Endodermal cell (in vitro differentiated cells): ENCODE results near the gene DVL2. TPM values are rescaled to one million over a fixed set of nuclear protein-coding genes. Genes with fewer than 3 reads are reported as not detected.

ENCODE experiments used
- DNase-seq: peaks from one replicate; pipeline ENCODE4 v3.0.0-alpha.2; 2017
- H3K27ac ChIP-seq: 2 replicates; pipeline ENCODE4 v1.5.1; 2013; ENCODE audit warnings: mild to moderate bottlenecking, low read depth, low read length, moderate library complexity
- H3K27me3 ChIP-seq: 2 replicates; pipeline ENCODE4 v1.6.1; 2013; ENCODE audit warnings: mild to moderate bottlenecking, low read length, moderate library complexity; ENCODE audit not compliant: insufficient read depth, control insufficient read depth, poor library complexity, severe bottlenecking
- H3K36me3 ChIP-seq: 2 replicates; pipeline ENCODE4 v1.7.0; 2013; ENCODE audit warnings: mild to moderate bottlenecking, low read length, moderate library complexity; ENCODE audit not compliant: control insufficient read depth, insufficient read depth
- H3K4me1 ChIP-seq: one replicate; pipeline ENCODE4 v1.7.0; 2013; ENCODE audit warnings: low read length; ENCODE audit not compliant: control insufficient read depth, insufficient read depth
- H3K4me3 ChIP-seq: 2 replicates; pipeline ENCODE4 v1.5.1; 2013; ENCODE audit warnings: mild to moderate bottlenecking, low read length, moderate library complexity
- H3K9ac ChIP-seq: 2 replicates; pipeline ENCODE4 v1.6.1; 2013; ENCODE audit warnings: mild to moderate bottlenecking, low read length, moderate library complexity; ENCODE audit not compliant: poor library complexity, severe bottlenecking; ENCODE audit errors: extremely low read depth
- H3K9me3 ChIP-seq: 2 replicates; pipeline ENCODE4 v1.6.1; 2013; ENCODE audit warnings: mild to moderate bottlenecking, low read length, moderate library complexity; ENCODE audit not compliant: control insufficient read depth
- H3K27ac Mint-ChIP-seq: 2 replicates; pipeline ENCODE4 v1.8.0; 2020; ENCODE audit warnings: mixed read lengths
- H3K27me3 Mint-ChIP-seq: 2 replicates; pipeline ENCODE4 v1.8.0; 2021; ENCODE audit warnings: mild to moderate bottlenecking, mixed read lengths; ENCODE audit not compliant: insufficient read depth
- H3K36me3 Mint-ChIP-seq: 2 replicates; pipeline ENCODE4 v1.8.0; 2020; ENCODE audit warnings: low read depth, mixed read lengths
- H3K4me1 Mint-ChIP-seq: 2 replicates; pipeline ENCODE4 v1.8.0; 2020; ENCODE audit warnings: mixed read lengths
- H3K4me3 Mint-ChIP-seq: 2 replicates; pipeline ENCODE4 v1.8.0; 2020; ENCODE audit warnings: mild to moderate bottlenecking, moderate library complexity, mixed read lengths
- H3K9me3 Mint-ChIP-seq: 2 replicates; pipeline ENCODE4 v1.8.0; 2020; ENCODE audit warnings: mild to moderate bottlenecking, mixed read lengths
- WGBS, 2 experiments: methylation state at CpG; one replicate each; pipeline versions ENCODE4 v1.1.5 to v1.1.7; 2013; ENCODE audit warnings: missing lambda C conversion rate in 2 of 2, mixed read lengths in 1 of 2; ENCODE audit not compliant: insufficient coverage in 1 of 2, insufficient read length in 1 of 2; 5-methylcytosine and 5-hydroxymethylcytosine counted together
- total RNA-seq, 2 donors: library from RNA; stranded (reverse); fragmentation: NEBNext Ultra II Directional in 1 of 2; extraction: Animal tissue kit (Norgen Biotek cat#: 25700) in 1 of 2; gene quantifications; 2 replicates in 1 of 2; 3 replicates in 1 of 2; pipeline ENCODE4 v1.2.1, GENCODE V29; 2021
- TF ChIP-seq, protein P1 (sequence below): fragments of 200-600 bp; sonication (generic); conservative IDR thresholded peaks from 2 replicates; pipeline ENCODE4 v1.5.0; 2021; ENCODE audit warnings: antibody characterized with exemption, mild to moderate bottlenecking

Gene DVL2
- total RNA-seq, 2 donors from 2014 or later = 98.2 to 116 TPM

DNA sequence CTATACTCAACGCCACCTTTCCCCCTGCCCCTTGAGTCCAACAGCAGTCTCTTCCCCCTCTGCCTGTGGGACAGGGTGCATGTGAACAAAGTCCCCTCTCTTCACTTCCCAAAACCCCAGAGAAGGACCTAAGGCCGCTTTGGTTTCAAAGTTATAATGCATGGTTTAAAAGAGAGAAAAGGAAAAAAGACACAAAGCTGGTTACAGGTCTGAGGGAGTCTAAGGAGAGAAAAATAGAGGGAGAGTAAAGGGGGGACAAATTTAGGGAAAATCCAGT, 9.1 kb upstream of the DVL2 start:
- peaks cover 34% of the 10 kb centered on the region for H3K36me3 Mint-ChIP-seq
- peaks cover 34% of the 10 kb centered on the region for H3K36me3 ChIP-seq
- DNase-seq = no peak
- H3K27ac Mint-ChIP-seq = peak overlapping the region; percentile 88
- no peaks in the 10 kb centered on the region for H3K27me3 Mint-ChIP-seq
- H3K9me3 Mint-ChIP-seq = no peaks in the 10 kb centered on the region
- H3K27ac ChIP-seq = peak overlapping the region; percentile 35
- peak overlapping the region; percentile 89 for H3K4me3 ChIP-seq
- H3K4me1 ChIP-seq = no peaks in the 10 kb centered on the region
- no peaks in the 10 kb centered on the region for H3K27me3 ChIP-seq
- TF ChIP-seq, protein P1, sequence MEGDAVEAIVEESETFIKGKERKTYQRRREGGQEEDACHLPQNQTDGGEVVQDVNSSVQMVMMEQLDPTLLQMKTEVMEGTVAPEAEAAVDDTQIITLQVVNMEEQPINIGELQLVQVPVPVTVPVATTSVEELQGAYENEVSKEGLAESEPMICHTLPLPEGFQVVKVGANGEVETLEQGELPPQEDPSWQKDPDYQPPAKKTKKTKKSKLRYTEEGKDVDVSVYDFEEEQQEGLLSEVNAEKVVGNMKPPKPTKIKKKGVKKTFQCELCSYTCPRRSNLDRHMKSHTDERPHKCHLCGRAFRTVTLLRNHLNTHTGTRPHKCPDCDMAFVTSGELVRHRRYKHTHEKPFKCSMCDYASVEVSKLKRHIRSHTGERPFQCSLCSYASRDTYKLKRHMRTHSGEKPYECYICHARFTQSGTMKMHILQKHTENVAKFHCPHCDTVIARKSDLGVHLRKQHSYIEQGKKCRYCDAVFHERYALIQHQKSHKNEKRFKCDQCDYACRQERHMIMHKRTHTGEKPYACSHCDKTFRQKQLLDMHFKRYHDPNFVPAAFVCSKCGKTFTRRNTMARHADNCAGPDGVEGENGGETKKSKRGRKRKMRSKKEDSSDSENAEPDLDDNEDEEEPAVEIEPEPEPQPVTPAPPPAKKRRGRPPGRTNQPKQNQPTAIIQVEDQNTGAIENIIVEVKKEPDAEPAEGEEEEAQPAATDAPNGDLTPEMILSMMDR = no peak
- peak overlapping the region; percentile 100 for H3K4me3 Mint-ChIP-seq
- H3K9me3 ChIP-seq = no peaks in the 10 kb centered on the region
- H3K4me1 Mint-ChIP-seq = peaks cover 20% of the 10 kb centered on the region
- H3K9ac ChIP-seq = peak overlapping the region; percentile 41
- 58% methylated on average over 2 of the region's 2 CpGs; no CpG with 5 or more reads in 1 of the 2 experiments for WGBS, 2 experiments

DNA sequence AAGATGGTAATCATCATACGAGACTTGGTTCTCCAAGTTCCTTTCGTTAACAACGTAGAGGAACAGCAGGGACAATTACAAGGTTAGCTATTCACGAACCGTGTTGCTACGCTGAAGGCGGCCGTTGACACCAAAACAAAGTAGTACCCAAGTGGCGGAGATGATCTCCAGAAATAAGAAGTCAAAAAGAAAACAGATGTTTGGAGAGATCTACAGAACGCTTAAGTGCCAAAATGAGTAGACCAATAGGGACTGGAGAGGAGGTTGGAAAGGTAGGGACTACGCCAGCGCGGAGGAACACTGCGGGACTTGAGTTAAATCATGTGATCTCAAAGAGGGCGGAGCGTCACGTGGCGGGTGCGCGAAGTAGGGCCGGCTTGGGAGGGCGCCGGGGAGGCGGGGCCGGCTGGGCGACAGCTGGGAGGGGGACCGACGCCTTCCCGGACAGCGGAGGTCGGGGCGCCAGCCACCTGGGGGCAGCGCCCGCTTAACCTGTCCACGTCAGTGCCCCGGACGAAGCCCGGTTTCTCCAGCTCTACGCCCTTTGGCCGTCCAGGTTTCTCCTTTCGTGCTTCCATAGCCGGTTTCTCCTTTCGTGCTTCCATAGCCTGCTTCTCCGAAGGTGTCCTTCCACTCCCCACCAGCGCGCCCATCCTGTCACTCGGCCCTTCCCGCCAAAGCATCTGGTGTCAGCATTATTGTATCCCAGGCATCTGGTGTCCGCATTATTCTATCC, 8.6 kb upstream of the DVL2 start:
- TF ChIP-seq, protein P1 = no peak
- peaks cover 20% of the 10 kb centered on the region for H3K4me1 Mint-ChIP-seq
- Histone ChIP-seq H3K27ac (peak overlapping the region; percentile 71), H3K27me3 (no peaks in the 10 kb centered on the region), H3K36me3 (peaks cover 34% of the 10 kb centered on the region), H3K4me3 (peak overlapping the region; percentile 89), H3K4me1 (no peaks in the 10 kb centered on the region), H3K9ac (peak overlapping the region; percentile 85), H3K9me3 (no peaks in the 10 kb centered on the region)
- DNase-seq = peak; percentile 100
- H3K36me3 Mint-ChIP-seq = peaks cover 34% of the 10 kb centered on the region
- H3K27ac Mint-ChIP-seq = peak overlapping the region; percentile 98
- H3K4me3 Mint-ChIP-seq = peak overlapping the region; percentile 100
- WGBS, 2 experiments = 4 to 5% methylated on average over 47 to 49 of the region's 49 CpGs
- no peaks in the 10 kb centered on the region for H3K9me3 Mint-ChIP-seq
- no peaks in the 10 kb centered on the region for H3K27me3 Mint-ChIP-seq

DNA sequence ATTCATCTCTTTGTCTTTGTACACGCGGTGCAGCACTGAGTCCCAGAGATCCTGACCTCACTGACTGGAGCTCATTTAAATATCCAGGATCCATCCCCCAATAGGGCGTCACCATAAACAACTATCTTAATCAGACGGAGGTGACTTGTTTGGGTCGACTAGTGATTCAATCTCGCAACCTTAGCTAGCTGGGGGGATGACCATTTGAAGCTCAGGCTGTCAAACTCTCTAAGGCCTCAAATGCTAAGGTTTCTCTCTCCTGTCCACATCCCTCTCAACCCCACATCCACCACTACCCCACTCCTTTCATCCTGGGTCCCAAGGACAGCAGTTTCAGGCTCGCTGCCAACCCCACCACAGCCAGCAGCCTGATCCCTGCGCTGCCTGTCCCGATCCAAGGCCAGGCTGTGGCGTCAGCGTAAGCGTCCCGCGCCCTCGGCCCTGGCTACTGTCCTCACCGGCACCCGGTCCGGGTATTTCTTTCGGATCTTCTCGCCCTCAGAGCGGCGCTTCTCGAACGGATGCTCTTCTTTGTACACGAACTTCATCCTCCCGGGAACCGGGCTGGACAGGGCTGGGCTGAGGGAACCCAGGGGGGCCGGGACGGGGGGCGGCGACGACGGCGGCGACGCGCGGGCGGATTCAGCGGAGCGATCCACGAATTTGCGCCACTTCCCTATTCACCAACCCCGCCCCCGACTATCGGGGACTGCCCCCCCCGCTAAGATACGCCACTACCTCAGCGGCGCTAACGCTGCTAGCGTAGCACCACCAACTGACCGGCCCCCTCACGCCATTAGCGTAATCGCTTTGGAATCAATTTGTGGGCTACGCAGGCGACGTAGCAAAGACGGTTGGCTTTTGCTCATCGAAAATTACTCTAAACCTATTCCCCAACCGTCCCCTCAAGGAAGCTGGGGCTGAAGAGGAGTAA, 7.7 kb upstream of the DVL2 start, which contains the start of gene GABARAP:
Gene GABARAP (minus strand): TSS at position 667 of the 934 bp plus-strand sequence. CDS start 119 bp downstream, at position 548.
- Histone ChIP-seq H3K27me3 (no peaks in the 10 kb centered on the region), H3K36me3 (peaks cover 37% of the 10 kb centered on the region), H3K27ac (peak within 1 kb of the TSS; percentile 81), H3K9me3 (no peaks in the 10 kb centered on the region), H3K9ac (peak within 1 kb of the TSS; percentile 85), H3K4me3 (peak within 1 kb of the TSS; percentile 89), H3K4me1 (no peaks in the 10 kb centered on the region)
- Mint-ChIP-seq H3K4me3 (peak within 1 kb of the TSS; percentile 100), H3K9me3 (no peaks in the 10 kb centered on the region), H3K27me3 (no peaks in the 10 kb centered on the region), H3K27ac (peak within 1 kb of the TSS; percentile 98), H3K36me3 (peaks cover 38% of the 10 kb centered on the region), H3K4me1 (peaks cover 23% of the 10 kb centered on the region)
- 0% methylated on average over 26 to 62 of the region's 62 CpGs for WGBS, 2 experiments
- DNase-seq = peak; percentile 98
- TF ChIP-seq, protein P1 = no peak
